Activated CD8-positive, alpha-beta memory T cell treated with anti-CD3 and anti-CD28 coated beads for 36 hours (primary cell): ENCODE data around the gene XRCC3. TPM values are rescaled to one million over a fixed set of nuclear protein-coding genes. Genes with fewer than 3 reads are reported as not detected.

Source experiments
- CTCF ChIA-PET: fragments of 350-600 bp; sonication (Branson Sonifier 250); formaldehyde crosslinking; loops from one replicate; lab custom pipeline; 2021; ENCODE audit warnings: antibody characterized with exemption; lab: Charles Lee
- POLR2A ChIA-PET: fragments of 350-600 bp; sonication (Branson Sonifier 250); formaldehyde crosslinking; loops from one replicate; lab custom pipeline; 2021; ENCODE audit warnings: antibody characterized with exemption; lab: Charles Lee
- total RNA-seq, 2 experiments: library from RNA; stranded (reverse); gene quantifications; one replicate each; pipeline ENCODE4 v1.2.3, GENCODE V29; 2021

Gene XRCC3
- total RNA-seq, 2 experiments from 2014 or later, result 60.7 to 63.5 TPM

GRCh38 chr14:103687712-103688111 lies 27.5 kb downstream of the XRCC3 start:
- ChIA-PET CTCF (no interaction called here), POLR2A (no interaction called here)

- POLR2A ChIA-PET, result no interaction called here
- CTCF ChIA-PET, result interaction anchor here (0.7 to 0.8 kb wide), 2 partner anchors 58 to 214 kb away, joined by 3 read pairs; partner anchors contain the start of gene KLC1
Measured at GRCh38 chr14:103686831-103687485, 28.3 kb downstream of the XRCC3 start.

GRCh38 chr14:103685276-103686211 lies 29.7 kb downstream of the XRCC3 start:
- CTCF ChIA-PET, result interaction anchor here (1.0 to 1.1 kb wide), 2 partner anchors 8 to 138 kb away, joined by 4 read pairs; no protein-coding TSS in a partner anchor
- POLR2A ChIA-PET, result interaction anchor here (0.7 kb wide), 1 partner anchor 66 kb away, joined by 3 read pairs; no protein-coding TSS in a partner anchor

- CTCF ChIA-PET, result interaction anchor here (1.0 kb wide), 1 partner anchor 9 kb away, joined by 4 read pairs; no protein-coding TSS in a partner anchor
- POLR2A ChIA-PET, result interaction anchor here (0.7 kb wide), 1 partner anchor 65 kb away, joined by 3 read pairs; no protein-coding TSS in a partner anchor
Measured at GRCh38 chr14:103684871-103685270, 30.4 kb downstream of the XRCC3 start.

- CTCF ChIA-PET, result no interaction called here
- POLR2A ChIA-PET, result interaction anchor here (0.7 kb wide), 1 partner anchor 65 kb away, joined by 3 read pairs; no protein-coding TSS in a partner anchor
Measured at GRCh38 chr14:103684471-103684870, 30.8 kb downstream of the XRCC3 start.

- CTCF ChIA-PET, result no interaction called here
- POLR2A ChIA-PET, result no interaction called here
Measured at GRCh38 chr14:103683139-103683538, 32.1 kb downstream of the XRCC3 start.

- ChIA-PET CTCF (interaction anchor here (0.6 to 1.6 kb wide), 2 partner anchors 13 to 117 kb away, joined by 3 to 4 read pairs; no protein-coding TSS in a partner anchor), POLR2A (no interaction called here)
Measured at GRCh38 chr14:103680491-103681231, 34.6 kb downstream of the XRCC3 start.

- CTCF ChIA-PET, result interaction anchor here (1.6 kb wide), 1 partner anchor 12 kb away, joined by 4 read pairs; no protein-coding TSS in a partner anchor
- POLR2A ChIA-PET, result no interaction called here
Measured at GRCh38 chr14:103679351-103679750, 35.9 kb downstream of the XRCC3 start.

- CTCF ChIA-PET, result no interaction called here
- POLR2A ChIA-PET, result no interaction called here
Measured at GRCh38 chr14:103676881-103677675, 38.2 kb downstream of the XRCC3 start.

GRCh38 chr14:103675957-103676356 lies 39.3 kb downstream of the XRCC3 start:
- ChIA-PET POLR2A (no interaction called here), CTCF (no interaction called here)

GRCh38 chr14:103671911-103672310 lies 43.3 kb downstream of the XRCC3 start:
- POLR2A ChIA-PET, result interaction anchor here (0.6 kb wide), 1 partner anchor 52 kb away, joined by 3 read pairs; no protein-coding TSS in a partner anchor
- CTCF ChIA-PET, result no interaction called here

- ChIA-PET POLR2A (no interaction called here), CTCF (no interaction called here)
Measured at GRCh38 chr14:103669370-103669769, 45.9 kb downstream of the XRCC3 start.

GRCh38 chr14:103668117-103668516 lies 47.1 kb downstream of the XRCC3 start:
- POLR2A ChIA-PET, result no interaction called here
- CTCF ChIA-PET, result interaction anchor here (1.0 kb wide), 1 partner anchor 12 kb away, joined by 4 read pairs; no protein-coding TSS in a partner anchor

- ChIA-PET POLR2A (no interaction called here), CTCF (interaction anchor here (1.0 kb wide), 1 partner anchor 12 kb away, joined by 4 read pairs; no protein-coding TSS in a partner anchor)
Measured at GRCh38 chr14:103667671-103668070, 47.6 kb downstream of the XRCC3 start.

- CTCF ChIA-PET, result interaction anchor here (0.8 kb wide), 1 partner anchor 12 kb away, joined by 3 read pairs; no protein-coding TSS in a partner anchor
Measured at GRCh38 chr14:103663506-103663905, 51.7 kb downstream of the XRCC3 start.

GRCh38 chr14:103662591-103662990 lies 52.7 kb downstream of the XRCC3 start:
- ChIA-PET POLR2A (no interaction called here), CTCF (interaction anchor here (0.8 kb wide), 1 partner anchor 11 kb away, joined by 3 read pairs; no protein-coding TSS in a partner anchor)

More at GRCh38 chr14:103663506-103663905, 51.7 kb downstream of the XRCC3 start:
- POLR2A ChIA-PET, result no interaction called here

GRCh38 chr14:103662029-103662428 lies 53.2 kb downstream of the XRCC3 start:
- POLR2A ChIA-PET, result no interaction called here
- CTCF ChIA-PET, result no interaction called here

GRCh38 chr14:103659631-103660030 lies 55.6 kb downstream of the XRCC3 start:
- POLR2A ChIA-PET, result interaction anchor here (0.6 kb wide), 1 partner anchor 1583 kb away, joined by 3 read pairs; no protein-coding TSS in a partner anchor
- CTCF ChIA-PET, result no interaction called here
